GM18858 (cell line): ENCODE measurements around the gene CBFA2T2.

ENCODE experiments used
- ATAC-seq: cut with Tn5 transposase; IDR thresholded peaks from one replicate; pipeline ENCODE4 v1.9.1; 2021; ENCODE audit not compliant: unreplicated experiment

The CBFA2T2 gene

GRCh38 chr20:33663161-33664084 is 173.5 kb downstream of the CBFA2T2 start:
- peak; percentile 29 for ATAC-seq

- ATAC-seq = no peak
Measured at GRCh38 chr20:33664085-33664761, 174.3 kb downstream of the CBFA2T2 start.

GRCh38 chr20:33664762-33665144 is 174.9 kb downstream of the CBFA2T2 start:
- ATAC-seq = no peak

GRCh38 chr20:33666293-33667244 is 176.7 kb downstream of the CBFA2T2 start, which contains the start of gene ACTL10:
Gene ACTL10, plus strand, starts transcription at chr20:33666943. Its CDS starts 555 bp downstream, at chr20:33667498.
- peak; percentile 39 for ATAC-seq

DNA sequence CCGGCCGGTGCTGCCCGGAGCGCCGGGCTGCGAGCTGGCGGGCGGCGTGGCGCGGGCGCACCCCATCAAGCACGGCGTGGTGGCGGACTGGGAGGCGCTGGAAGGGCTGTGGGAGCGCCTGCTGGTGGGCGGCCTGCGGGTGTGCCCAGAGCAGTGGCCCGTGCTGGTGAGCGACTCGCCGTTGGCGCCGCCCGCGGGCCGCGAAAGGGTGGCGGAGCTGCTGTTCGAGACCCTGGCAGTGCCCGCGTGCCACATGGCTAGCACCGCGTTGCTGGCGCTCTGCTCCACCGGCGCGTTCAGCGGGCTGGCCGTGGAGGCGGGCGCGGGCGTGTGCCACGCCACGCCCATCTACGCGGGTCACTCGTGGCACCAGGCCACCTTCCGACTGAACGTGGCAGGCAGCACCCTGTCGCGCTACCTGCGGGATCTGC is 177.4 kb downstream of the CBFA2T2 start:
- no peak for ATAC-seq

DNA sequence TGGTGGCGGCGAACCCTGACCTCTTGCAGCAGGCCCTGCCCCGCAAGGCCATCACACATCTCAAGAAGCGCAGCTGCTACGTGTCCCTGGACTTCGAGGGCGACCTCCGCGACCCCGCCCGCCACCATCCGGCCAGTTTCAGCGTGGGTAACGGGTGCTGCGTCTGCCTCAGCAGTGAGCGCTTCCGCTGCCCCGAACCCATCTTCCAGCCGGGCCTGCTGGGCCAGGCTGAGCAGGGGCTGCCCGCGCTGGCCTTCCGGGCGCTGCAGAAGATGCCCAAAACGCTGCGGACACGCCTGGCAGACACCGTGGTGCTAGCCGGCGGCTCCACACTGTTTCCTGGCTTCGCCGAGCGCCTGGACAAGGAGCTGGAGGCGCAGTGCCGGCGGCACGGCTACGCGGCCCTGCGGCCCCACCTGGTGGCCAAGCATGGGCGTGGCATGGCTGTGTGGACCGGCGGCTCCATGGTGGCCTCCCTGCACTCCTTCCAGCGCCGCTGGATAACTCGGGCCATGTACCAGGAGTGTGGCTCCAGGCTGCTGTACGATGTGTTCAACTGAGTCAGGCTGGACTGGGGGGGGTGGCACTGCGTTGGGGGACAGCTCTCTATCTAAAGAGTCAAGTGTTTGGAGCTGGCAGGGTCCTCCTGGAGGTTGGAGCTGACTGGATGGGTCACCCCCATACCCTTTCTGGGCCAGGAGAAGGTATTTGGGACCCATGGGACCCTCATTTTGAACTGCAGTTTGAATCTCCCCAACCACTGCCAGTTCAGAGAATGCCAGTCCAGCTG is 178.0 kb downstream of the CBFA2T2 start:
- peak; percentile 29 for ATAC-seq

GRCh38 chr20:33668466-33669155 is 178.7 kb downstream of the CBFA2T2 start:
- no peak for ATAC-seq

DNA sequence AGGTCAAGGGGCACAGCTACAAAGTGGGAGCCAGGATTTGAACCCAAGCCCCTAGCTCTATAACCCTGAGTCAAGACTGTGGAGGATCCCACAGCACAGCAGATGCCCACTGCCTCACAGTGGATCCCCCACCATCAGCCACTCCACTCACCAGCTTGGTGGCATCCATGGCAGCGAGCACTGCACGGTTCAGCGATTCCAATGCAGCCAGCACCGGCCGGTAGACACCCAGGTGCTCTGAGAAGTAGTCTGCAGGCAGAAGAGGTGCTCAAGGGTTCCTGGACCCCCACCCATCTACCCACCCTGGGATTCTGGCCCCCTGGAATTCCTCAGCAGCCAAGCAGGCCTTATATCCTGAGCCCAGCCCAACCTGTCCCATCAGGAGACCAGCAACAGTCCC is 179.3 kb downstream of the CBFA2T2 start:
- ATAC-seq = no peak

DNA sequence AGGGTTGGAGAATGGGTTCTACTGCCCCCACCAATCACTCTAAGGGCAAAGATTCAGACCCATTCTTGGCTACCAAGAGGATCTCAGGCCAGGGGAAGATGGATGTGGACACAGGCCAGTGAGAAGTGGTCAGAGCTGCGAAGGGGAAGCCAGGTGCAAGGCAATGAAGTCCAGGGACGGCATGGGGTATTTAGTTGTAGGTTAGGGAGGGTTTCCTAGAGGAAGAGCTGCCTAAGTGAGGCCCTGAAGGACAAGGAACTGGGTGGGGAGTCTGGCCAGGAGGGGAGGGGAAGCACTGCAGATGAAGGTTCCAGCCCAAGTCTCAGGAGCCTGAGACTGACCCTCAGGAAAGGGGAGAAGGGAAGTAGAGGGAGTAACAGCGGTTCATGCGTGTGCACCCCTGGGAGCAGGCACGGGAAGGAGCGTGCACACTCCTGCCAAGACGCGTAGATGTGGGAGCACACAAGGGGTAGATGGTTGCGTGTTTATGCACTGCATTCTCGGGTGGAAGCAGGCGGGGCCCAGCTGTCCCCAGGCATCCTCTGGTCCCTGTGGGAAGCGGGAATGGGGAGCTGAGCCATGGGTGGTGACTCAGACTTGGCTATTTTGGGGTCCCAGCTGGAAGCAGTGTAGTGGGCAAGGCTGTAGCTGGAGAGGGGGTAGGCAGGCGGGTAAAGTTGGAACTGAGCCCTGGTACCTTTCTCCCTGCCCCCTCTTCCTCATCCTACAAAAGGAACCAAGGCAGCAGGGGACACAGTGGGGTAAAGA is 180.2 kb downstream of the CBFA2T2 start:
- no peak for ATAC-seq

GRCh38 chr20:33670715-33671499 is 181.0 kb downstream of the CBFA2T2 start:
- no peak for ATAC-seq

DNA sequence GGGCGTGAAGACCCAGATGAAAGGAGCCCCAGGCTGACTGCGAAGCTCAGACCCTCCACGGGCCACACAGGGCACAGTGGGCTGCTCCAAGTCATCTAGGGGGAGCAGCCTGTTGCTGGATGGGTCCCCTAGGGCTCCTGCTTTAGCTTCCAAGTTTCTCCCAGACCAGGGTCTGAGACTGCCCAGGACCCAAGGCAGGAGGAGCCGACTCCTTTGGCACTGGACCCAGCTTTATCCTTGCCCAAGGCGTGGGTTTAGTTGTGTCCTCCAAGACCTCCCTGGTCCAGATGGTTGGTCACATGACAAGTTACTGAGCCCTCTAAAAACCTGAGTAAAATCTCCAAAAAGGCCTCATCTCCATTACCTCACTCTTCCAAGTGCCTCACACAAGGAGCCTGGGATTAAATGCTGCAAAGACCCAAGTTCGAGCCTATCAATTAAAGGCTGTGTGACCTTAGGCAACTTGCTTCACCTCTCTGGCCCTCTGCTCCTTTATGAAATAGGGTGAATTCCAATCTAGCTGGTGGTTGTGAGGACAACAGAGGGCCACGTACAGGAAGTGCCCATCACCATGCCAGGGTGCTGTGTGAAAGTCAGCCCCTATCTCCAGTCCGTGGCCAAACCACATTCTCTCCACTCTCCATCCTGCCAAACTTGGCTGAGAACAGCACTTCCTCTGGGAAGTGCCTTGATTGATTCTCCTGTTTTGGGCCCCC is 181.8 kb downstream of the CBFA2T2 start:
- no peak for ATAC-seq

GRCh38 chr20:33672426-33673113 is 182.7 kb downstream of the CBFA2T2 start:
- ATAC-seq = no peak

DNA sequence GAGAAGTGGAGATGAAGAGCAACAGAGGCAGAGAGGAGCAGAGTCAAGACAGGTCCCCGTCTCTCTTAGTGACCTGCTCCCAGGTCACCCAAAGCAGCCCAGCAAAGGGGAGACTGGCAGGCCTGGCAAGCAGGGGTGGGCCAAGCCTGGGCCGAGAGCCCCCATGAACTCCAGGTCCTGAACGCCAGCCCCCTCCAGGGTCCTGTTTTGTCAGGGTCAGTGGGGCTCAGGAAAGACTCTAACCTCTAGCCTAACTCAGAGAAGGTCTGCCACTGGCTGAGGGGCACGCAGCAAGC is 183.2 kb downstream of the CBFA2T2 start:
- no peak for ATAC-seq

DNA sequence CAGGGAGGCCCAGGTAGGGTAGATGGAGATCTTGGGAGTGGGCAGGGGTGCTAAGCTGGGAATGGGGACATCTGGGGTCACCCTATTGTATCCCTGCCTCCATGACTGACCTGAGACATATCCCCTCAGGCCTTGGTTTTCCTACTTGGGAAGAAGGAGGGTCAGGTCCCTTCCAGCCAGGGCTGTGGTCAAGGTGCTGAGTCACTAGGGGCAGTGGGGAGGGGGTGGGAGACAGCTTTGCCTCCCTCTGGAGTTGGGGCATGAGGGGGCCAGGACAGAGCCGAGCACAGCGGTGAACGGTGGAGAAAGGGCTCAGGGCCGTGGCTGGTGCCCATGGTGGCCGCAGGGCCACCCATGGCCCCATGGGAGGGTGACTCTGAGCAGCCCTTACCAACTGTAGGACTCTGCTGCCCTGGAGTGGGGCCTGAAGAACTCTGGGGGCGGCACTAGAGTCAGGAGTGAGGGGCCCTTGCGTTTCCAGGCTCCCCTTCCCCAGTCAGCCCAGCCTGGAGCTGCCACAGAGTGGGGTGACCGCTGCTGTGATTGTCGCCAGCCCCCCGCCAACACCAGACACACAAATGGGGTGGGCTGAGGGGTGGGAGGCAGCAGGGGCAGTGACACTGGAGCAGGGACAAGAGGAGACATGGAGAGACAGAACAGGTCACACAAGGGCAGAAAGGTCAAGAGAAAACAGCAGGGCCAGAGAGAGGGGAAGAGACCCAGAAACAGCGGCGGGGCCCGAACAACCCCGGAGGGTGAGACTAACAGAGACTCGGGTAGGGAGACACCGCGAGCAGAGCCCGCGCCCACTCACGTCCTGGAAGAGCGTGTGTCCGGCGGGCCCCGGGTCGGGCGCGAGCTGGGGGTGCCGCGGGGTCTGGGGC is 183.8 kb downstream of the CBFA2T2 start:
- no peak for ATAC-seq

- no peak for ATAC-seq
Measured at GRCh38 chr20:33674294-33675135, 184.6 kb downstream of the CBFA2T2 start, which contains the start of gene NECAB3. Gene NECAB3, minus strand, starts transcription at chr20:33674428. Its CDS starts 76 bp downstream, at chr20:33674352.
